ENCODE results near the gene ORC3.

The ORC3 gene

DNA sequence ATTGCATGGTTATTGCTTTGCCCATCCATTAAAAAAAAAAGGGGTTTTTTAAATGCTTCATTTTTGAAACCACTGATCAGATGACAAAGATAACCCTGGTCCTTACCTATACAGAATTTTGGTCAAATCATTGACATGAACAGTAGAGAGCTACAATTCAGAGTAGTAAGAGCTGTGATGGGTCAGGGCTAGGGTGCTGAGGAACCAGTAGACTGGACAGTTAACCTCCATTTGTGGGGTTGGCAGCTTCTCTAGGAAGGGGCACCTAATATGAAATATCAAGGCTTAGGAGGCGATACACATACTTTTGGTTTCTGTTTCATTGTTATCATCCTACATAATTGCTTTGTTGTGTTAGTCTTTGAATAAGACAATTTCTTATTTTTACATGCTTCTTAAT, 55.1 kb downstream of the ORC3 start:
- TF ChIP-seq OVOL3 (tag by site-specific recombination; IDR thresholded peaks at IDR 0.05), result no peak
- TF ChIP-seq OSR2 (tag by site-specific recombination; IDR thresholded peaks at IDR 0.05), result no peak
- TF ChIP-seq EGR2 (tag by site-specific recombination; IDR thresholded peaks at IDR 0.05; ENCODE audit: low read depth), result no peak
- TF ChIP-seq BCL11B (tag by site-specific recombination; IDR thresholded peaks at IDR 0.05; ENCODE audit: low read depth), result no peak
- TF ChIP-seq, protein P1, sequence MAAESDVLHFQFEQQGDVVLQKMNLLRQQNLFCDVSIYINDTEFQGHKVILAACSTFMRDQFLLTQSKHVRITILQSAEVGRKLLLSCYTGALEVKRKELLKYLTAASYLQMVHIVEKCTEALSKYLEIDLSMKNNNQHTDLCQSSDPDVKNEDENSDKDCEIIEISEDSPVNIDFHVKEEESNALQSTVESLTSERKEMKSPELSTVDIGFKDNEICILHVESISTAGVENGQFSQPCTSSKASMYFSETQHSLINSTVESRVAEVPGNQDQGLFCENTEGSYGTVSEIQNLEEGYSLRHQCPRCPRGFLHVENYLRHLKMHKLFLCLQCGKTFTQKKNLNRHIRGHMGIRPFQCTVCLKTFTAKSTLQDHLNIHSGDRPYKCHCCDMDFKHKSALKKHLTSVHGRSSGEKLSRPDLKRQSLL (tag by site-specific recombination; IDR thresholded peaks at IDR 0.05), result no peak
- no peak for TF ChIP-seq RBAK (tag by site-specific recombination; IDR thresholded peaks at IDR 0.05)
- TF ChIP-seq ZBTB48 (tag by site-specific recombination; IDR thresholded peaks at IDR 0.05), result no peak
- TF ChIP-seq PRDM4 (tag by site-specific recombination; IDR thresholded peaks at IDR 0.05), result no peak
- no peak for TF ChIP-seq ZNF561 (tag by site-specific recombination; IDR thresholded peaks at IDR 0.05; ENCODE audit: borderline replicate concordance)
- TF ChIP-seq GLIS2 (tag by site-specific recombination; IDR thresholded peaks at IDR 0.05), result no peak
- TF ChIP-seq ZNF48 (tag by site-specific recombination; IDR thresholded peaks at IDR 0.05), result no peak
- no peak for TF ChIP-seq ZBTB49 (tag by site-specific recombination; IDR thresholded peaks at IDR 0.05; ENCODE audit: low read depth)
- no peak for TF ChIP-seq ZNF701 (tag by site-specific recombination; IDR thresholded peaks at IDR 0.05)
- TF ChIP-seq ZNF404 (tag by site-specific recombination; IDR thresholded peaks at IDR 0.05), result no peak
- no peak for TF ChIP-seq ZBTB1 (tag by site-specific recombination; IDR thresholded peaks at IDR 0.05)
- no peak for TF ChIP-seq ZNF175 (tag by site-specific recombination; IDR thresholded peaks at IDR 0.05)
- no peak for TF ChIP-seq ZNF18 (tag by site-specific recombination; IDR thresholded peaks at IDR 0.05)
- no peak for TF ChIP-seq HOXA7 (CRISPR knock-in tag; IDR thresholded peaks at IDR 0.05; ENCODE audit: borderline replicate concordance)
- CTCF ChIA-PET, result interaction anchor here (0.6 kb wide), 1 partner anchor 31 kb away, joined by 4 read pairs; no protein-coding TSS in a partner anchor
- POLR2A ChIA-PET, result no interaction called here
- Histone ChIP-seq H3K27ac (ENCODE audit: extremely low read depth, low read depth, low read length) (no peak overlapping the region), H3K36me3 (ENCODE audit: control insufficient read depth in 2 of 2, insufficient read depth in 1 of 2, low read length in 2 of 2) (peaks cover 6 to 21% of the 10 kb centered on the region in 2 experiments; a peak in 2 of 3 replicates), H3K4me3 (ENCODE audit: low read depth, low read length) (no peak overlapping the region), H3K4me1 (ENCODE audit: control insufficient read depth, insufficient read depth, low read length) (no peaks in the 10 kb centered on the region), H3K9me3 (ENCODE audit: control insufficient read depth, insufficient read depth, low read depth, low read length) (no peaks in the 10 kb centered on the region)
